Mesodermal cell (in vitro differentiated cells): ENCODE measurements around the gene AGMO. TPM values are rescaled to one million over a fixed set of nuclear protein-coding genes. Genes with fewer than 3 reads are reported as not detected.

Experiments
- H3K27ac ChIP-seq: 2 replicates; pipeline ENCODE4 v1.7.0; 2013; ENCODE audit warnings: mild to moderate bottlenecking, low read depth, low read length, moderate library complexity; ENCODE audit not compliant: severe bottlenecking
- H3K36me3 ChIP-seq: 2 replicates; pipeline ENCODE4 v1.7.1; 2013; ENCODE audit warnings: mild to moderate bottlenecking, low read length, moderate library complexity; ENCODE audit not compliant: control insufficient read depth, insufficient read depth
- H3K4me1 ChIP-seq: one replicate; pipeline ENCODE4 v1.7.1; 2013; ENCODE audit warnings: mild to moderate bottlenecking, low read length; ENCODE audit not compliant: insufficient read depth, control insufficient read depth, poor library complexity, severe bottlenecking
- H3K4me3 ChIP-seq: 2 replicates; pipeline ENCODE4 v1.7.0; 2013; ENCODE audit warnings: low read length, control low read depth, mild to moderate bottlenecking; ENCODE audit not compliant: insufficient read depth, poor library complexity, severe bottlenecking; ENCODE audit errors: extremely low read depth
- H3K9me3 ChIP-seq: 2 replicates; pipeline ENCODE4 v1.7.1; 2013; ENCODE audit warnings: mild to moderate bottlenecking, low read length, moderate library complexity; ENCODE audit not compliant: control insufficient read depth
- WGBS, 2 experiments: methylation state at CpG; one replicate each; pipeline ENCODE4 v1.1.5; 2013; ENCODE audit warnings: missing lambda C conversion rate in 2 of 2; ENCODE audit not compliant: insufficient coverage in 2 of 2; 5-methylcytosine and 5-hydroxymethylcytosine counted together
- polyA plus RNA-seq, 2 experiments: library from polyadenylated mRNA; stranded (reverse); fragments of 50-300 nt; gene quantifications; one replicate each; pipeline ENCODE4 v1.2.3, GENCODE V29; 2013

Gene AGMO
- polyA plus RNA-seq (2013, experiment 1 of 2): not detected
- polyA plus RNA-seq (2013, experiment 2 of 2): not detected

DNA sequence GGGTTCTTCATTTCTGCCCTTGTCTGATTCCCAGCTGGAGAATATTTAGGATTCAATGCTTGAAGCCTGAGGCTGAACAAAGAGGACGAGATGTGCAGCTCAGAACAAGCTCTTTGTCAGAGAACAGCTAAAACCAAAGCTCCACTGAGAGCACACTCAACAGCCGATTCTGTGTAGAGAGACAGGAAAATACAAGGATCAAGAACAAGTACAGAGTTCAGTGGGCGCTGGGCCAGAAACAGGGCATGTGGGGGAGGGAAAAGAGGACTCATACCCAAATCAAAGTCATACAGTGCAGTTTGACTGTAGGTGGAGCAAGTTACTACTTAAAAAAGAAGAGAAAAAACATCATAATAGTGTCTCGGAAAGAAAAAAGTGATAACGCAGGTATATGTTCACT, at the start of gene AGMO:
Gene AGMO, minus strand, starts transcription at position 181 of the 400 bp plus-strand sequence.
- no peaks in the 10 kb centered on the region for H3K36me3 ChIP-seq
- no peak within 1 kb of the TSS for H3K27ac ChIP-seq
- H3K4me1 ChIP-seq: peaks cover 3% of the 10 kb centered on the region
- H3K9me3 ChIP-seq: no peaks in the 10 kb centered on the region
- WGBS, 2 experiments: 31 to 86% methylated on average over 1 to 2 of the region's 5 CpGs
- H3K4me3 ChIP-seq: no peak within 1 kb of the TSS

DNA sequence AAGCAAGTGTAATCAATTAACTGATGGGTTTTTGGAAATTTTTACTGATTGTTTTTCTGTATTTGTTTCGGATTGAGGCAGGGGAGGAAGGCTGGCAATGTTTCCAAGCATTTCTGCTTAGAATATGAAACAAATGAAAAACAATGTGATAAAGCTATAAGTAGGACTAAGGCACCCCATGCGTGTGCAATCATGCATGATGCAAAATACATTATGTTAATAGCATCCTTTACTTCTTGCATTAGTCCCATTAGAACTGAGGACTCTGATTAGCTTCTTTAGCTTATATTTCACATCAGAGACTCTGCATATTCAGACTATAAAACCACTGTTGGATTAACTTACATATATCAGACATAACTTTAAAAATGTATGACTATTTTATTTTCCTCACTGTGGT, 48.7 kb upstream of the AGMO start:
- 82 to 100% methylated on average over 1 of the region's 2 CpGs for WGBS, 2 experiments

GRCh38 chr7:15609287-15609686, 47.5 kb upstream of the AGMO start:
- H3K9me3 ChIP-seq: no peaks in the 10 kb centered on the region
- WGBS, 2 experiments: no CpG with 5 or more reads among the region's 2 CpGs
- H3K27ac ChIP-seq: no peak overlapping the region
- H3K36me3 ChIP-seq: no peaks in the 10 kb centered on the region
- H3K4me1 ChIP-seq: no peaks in the 10 kb centered on the region
- H3K4me3 ChIP-seq: no peak overlapping the region

More for the DNA sequence above, 48.7 kb upstream of the AGMO start:
- no peaks in the 10 kb centered on the region for H3K9me3 ChIP-seq
- no peak overlapping the region for H3K4me3 ChIP-seq
- no peaks in the 10 kb centered on the region for H3K36me3 ChIP-seq
- H3K27ac ChIP-seq: no peak overlapping the region
- no peaks in the 10 kb centered on the region for H3K4me1 ChIP-seq

DNA sequence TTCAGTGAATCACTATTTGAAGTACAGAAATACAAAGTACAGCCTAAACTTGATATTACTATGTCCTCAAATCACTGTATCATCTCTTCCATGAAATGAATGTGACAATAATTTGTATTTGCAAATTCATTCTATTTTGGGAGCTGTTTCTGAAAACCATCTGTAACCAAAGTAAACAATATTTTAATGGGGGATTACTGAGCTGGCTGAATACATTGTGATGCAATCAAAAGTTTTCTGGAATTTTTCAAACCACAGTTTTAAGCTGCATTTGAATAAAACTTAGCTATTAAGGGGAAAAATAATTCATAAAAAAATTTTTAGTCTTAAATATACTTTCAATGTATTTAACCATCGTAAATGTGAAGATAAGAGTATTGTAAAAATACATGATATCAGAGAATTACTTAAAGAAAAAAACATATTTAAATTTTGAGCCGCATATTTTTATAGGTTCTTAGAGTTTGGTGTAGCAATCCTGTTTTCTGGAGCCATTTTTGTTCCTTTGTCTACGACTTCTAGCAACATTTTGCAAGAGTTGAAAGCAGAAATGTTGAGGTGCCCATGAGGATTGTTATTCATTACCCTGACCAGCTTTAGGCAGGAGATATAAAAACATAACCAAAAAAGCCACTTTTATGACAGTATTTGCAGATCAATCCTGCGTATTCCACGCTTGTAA, 45.9 kb upstream of the AGMO start:
- WGBS, 2 experiments: 100% methylated on average over 1 of the region's 5 CpGs; no CpG with 5 or more reads in 1 of the 2 experiments
- H3K27ac ChIP-seq: no peak overlapping the region
- H3K4me1 ChIP-seq: no peaks in the 10 kb centered on the region
- no peaks in the 10 kb centered on the region for H3K9me3 ChIP-seq
- H3K4me3 ChIP-seq: no peak overlapping the region
- H3K36me3 ChIP-seq: no peaks in the 10 kb centered on the region

DNA sequence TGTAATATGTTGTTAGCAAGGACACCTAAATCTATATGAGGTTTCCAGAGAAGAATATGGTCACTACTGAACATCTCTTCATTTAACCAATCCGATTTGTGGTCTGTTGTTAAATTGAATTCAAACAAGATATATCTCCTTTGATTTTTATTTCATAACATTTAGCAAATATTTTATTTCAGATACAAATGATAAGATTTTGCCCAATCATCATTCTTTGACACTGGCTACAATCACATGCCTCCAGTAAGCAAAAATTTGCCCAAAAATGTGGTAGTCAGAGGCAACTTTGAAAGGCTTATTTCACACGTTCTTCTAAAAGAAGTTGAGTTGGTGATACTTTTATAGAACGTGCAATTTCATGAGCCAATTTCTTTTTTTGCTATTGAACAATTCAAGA, 44.7 kb upstream of the AGMO start:
- Histone ChIP-seq H3K4me1 (no peaks in the 10 kb centered on the region), H3K36me3 (no peaks in the 10 kb centered on the region), H3K27ac (no peak overlapping the region), H3K9me3 (no peaks in the 10 kb centered on the region), H3K4me3 (no peak overlapping the region)
- 100% methylated on average over 1 of the region's 3 CpGs; no CpG with 5 or more reads in 1 of the 2 experiments for WGBS, 2 experiments

DNA sequence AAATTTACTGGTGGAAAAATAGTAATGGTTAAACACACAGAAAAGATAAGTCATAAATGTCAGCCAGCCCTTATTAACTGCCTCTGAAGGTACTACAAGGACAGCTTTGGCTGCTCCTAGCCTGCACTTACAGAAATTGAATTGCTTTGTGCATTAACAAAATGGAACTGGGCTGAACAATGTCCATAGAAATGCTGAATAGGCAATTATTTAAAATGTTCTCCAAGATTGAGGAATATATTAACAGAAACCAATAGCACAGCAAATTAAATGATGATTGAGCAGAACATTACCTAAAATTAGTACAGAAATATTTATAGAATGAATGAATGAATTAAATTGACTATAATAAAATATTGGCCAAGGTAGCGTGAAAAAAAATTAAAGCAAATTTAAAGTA, 42.4 kb upstream of the AGMO start:
- WGBS, 2 experiments: no CpG with 5 or more reads among the region's 1 CpG

GRCh38 chr7:15603124-15603523, 41.3 kb upstream of the AGMO start:
- Histone ChIP-seq H3K27ac (no peak overlapping the region), H3K9me3 (no peaks in the 10 kb centered on the region), H3K4me3 (no peak overlapping the region), H3K4me1 (no peaks in the 10 kb centered on the region), H3K36me3 (no peaks in the 10 kb centered on the region)
- WGBS, 2 experiments: 59 to 69% methylated on average over 2 of the region's 2 CpGs

More for the DNA sequence above, 42.4 kb upstream of the AGMO start:
- H3K4me1 ChIP-seq: no peaks in the 10 kb centered on the region
- no peaks in the 10 kb centered on the region for H3K9me3 ChIP-seq
- no peak overlapping the region for H3K27ac ChIP-seq
- no peak overlapping the region for H3K4me3 ChIP-seq
- H3K36me3 ChIP-seq: no peaks in the 10 kb centered on the region

DNA sequence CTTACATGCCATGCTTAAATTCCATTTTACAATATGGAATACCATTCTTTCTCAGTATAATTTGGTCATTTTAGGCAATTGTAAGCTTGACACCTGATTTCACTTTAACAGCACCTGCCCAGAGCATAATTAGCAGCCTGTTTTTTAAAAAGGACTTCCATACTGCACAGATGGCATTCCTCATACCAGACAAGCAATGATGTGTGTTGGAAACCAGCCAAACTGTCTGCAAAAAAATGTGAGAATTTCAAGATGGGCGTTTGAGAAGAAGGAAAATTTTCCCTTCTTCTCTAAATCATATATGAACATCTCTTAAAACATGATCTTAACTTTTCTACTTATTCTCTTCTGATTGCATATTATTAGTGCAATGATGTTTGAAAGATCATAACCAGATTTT, 40.4 kb upstream of the AGMO start:
- no CpG with 5 or more reads among the region's 1 CpG for WGBS, 2 experiments
- H3K36me3 ChIP-seq: no peaks in the 10 kb centered on the region
- H3K4me1 ChIP-seq: no peaks in the 10 kb centered on the region
- H3K27ac ChIP-seq: no peak overlapping the region
- H3K9me3 ChIP-seq: no peaks in the 10 kb centered on the region
- no peak overlapping the region for H3K4me3 ChIP-seq

DNA sequence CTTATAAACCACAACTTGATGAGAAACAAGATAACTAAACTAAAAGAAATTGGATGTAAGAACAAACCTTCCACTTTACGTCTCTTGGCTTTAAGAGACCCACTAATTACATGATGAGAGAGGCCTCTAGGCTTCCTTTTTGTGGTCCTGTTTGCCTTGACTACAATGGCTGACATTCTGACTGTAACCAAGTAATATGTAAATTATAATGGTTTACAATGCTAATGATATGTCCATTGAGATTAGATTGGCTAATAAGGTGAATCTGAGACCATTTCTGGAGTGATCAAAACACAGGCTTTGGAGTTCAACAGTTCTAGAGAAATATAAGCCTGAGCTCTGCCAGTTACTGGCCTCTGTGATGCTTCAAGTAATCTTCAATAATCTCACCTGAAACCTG, 39.4 kb upstream of the AGMO start:
- Histone ChIP-seq H3K36me3 (no peaks in the 10 kb centered on the region), H3K4me3 (no peak overlapping the region), H3K4me1 (no peaks in the 10 kb centered on the region), H3K27ac (no peak overlapping the region), H3K9me3 (no peaks in the 10 kb centered on the region)
- no CpG with 5 or more reads among the region's 1 CpG for WGBS, 2 experiments

GRCh38 chr7:15600298-15600697, 38.5 kb upstream of the AGMO start:
- no peaks in the 10 kb centered on the region for H3K9me3 ChIP-seq
- H3K4me3 ChIP-seq: no peak overlapping the region
- no peak overlapping the region for H3K27ac ChIP-seq
- WGBS, 2 experiments: 74 to 100% methylated on average over 3 of the region's 4 CpGs
- H3K4me1 ChIP-seq: no peaks in the 10 kb centered on the region
- H3K36me3 ChIP-seq: no peaks in the 10 kb centered on the region

DNA sequence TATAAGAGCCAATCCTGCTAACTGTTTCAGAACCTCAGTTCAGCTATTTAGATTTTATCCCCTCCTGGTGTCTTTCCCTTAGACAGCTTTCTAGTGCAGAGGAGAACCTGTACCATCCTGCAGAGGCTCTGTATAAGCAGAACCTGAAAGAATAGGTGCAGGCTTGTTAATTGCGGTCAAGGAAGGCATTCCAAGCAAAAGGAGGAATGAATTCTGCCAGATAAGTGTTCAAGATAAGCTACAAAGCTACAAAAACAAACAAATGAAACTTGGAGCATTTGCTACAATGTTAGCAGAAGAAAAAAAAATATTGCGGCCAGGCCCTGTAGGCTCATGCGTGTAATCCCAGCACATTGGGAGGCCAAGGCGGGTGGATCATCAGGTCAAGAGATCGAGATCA, 32.6 kb upstream of the AGMO start:
- H3K36me3 ChIP-seq: no peaks in the 10 kb centered on the region
- no peaks in the 10 kb centered on the region for H3K9me3 ChIP-seq
- no peak overlapping the region for H3K27ac ChIP-seq
- 80 to 82% methylated on average over 1 to 4 of the region's 5 CpGs for WGBS, 2 experiments
- no peak overlapping the region for H3K4me3 ChIP-seq
- H3K4me1 ChIP-seq: no peaks in the 10 kb centered on the region
